Measurements from ENCODE around the gene BBIP1. TPM values are rescaled to one million over a fixed set of nuclear protein-coding genes. Genes with fewer than 3 reads are reported as not detected.

BBIP1 gene
- total RNA-seq, 1 experiment from 2014 or later, result 46.9 TPM

DNA sequence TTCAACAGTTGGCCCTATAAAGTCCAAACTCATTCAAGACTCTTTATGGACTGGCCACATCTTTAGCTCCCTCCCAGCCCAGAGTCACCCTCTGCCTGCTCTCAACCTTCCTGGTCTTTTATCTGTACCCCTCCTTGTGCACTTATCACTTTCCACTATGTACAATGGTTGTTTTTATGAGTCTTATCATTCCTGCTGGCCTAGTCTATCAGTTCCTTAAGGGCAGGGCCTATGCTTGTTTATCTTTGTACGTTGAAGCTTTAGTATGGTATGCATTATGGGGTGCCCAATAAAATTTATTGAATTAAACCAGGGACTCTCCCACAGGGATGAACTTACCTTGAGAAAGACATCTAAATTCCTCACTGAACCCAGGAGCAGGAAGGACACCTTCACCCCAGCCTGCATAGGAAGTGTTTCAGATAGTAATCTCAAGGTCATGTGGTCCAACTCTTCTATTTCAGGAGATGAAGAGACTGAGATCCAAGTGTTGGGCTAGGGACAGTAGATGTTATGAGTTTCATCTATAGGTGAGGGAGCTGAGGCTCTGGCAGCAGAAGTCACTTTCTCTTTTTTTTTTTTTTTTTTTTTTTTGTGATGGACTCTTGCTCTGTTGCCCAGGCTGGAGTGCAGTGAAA, 60.6 kb downstream of the BBIP1 start:
- Mint-ChIP-seq H3K27me3 (ENCODE audit: insufficient read depth, unreplicated experiment) (no peaks in the 10 kb centered on the region), H3K4me1 (ENCODE audit: insufficient read depth, unreplicated experiment) (peaks cover 47% of the 10 kb centered on the region), H3K27ac (ENCODE audit: low read depth, unreplicated experiment) (no peak overlapping the region), H3K36me3 (ENCODE audit: insufficient read depth, unreplicated experiment) (no peaks in the 10 kb centered on the region), H3K9me3 (ENCODE audit: unreplicated experiment) (no peaks in the 10 kb centered on the region), H3K4me3 (ENCODE audit: unreplicated experiment) (no peak overlapping the region)
- BruUV-seq (replicated peaks), result no TSS peak
- no peak for DNase-seq (ENCODE audit: unreplicated experiment)
- intact Hi-C loops (cut with micrococcal nuclease), result no loop called here
- ChIA-PET POLR2A (interaction anchor here (0.6 to 6.8 kb wide), 17 partner anchors 8 to 361 kb away, joined by 3 to 97 read pairs (median 4); partner anchors contain the start of gene PDCD4), CTCF (interaction anchor here (0.7 to 3.1 kb wide), 6 partner anchors 8 to 722 kb away, joined by 3 to 10 read pairs (median 4); no protein-coding TSS in a partner anchor)
- no peak for TF ChIP-seq CTCF (IDR thresholded peaks at IDR 0.05; ENCODE audit: unreplicated experiment)

GRCh38 chr10:110857265-110858171, 61.5 kb downstream of the BBIP1 start:
- POLR2A ChIA-PET, result interaction anchor here (0.6 to 6.8 kb wide), 20 partner anchors 9 to 553 kb away, joined by 3 to 97 read pairs (median 4); partner anchors contain the start of genes PDCD4 and SMNDC1
- H3K4me3 Mint-ChIP-seq (ENCODE audit: unreplicated experiment), result no peak overlapping the region
- no peak for TF ChIP-seq CTCF (IDR thresholded peaks at IDR 0.05; ENCODE audit: unreplicated experiment)
- peaks cover 48% of the 10 kb centered on the region for H3K4me1 Mint-ChIP-seq (ENCODE audit: insufficient read depth, unreplicated experiment)
- H3K27ac Mint-ChIP-seq (ENCODE audit: low read depth, unreplicated experiment), result peak overlapping the region; percentile 39
- no peaks in the 10 kb centered on the region for H3K9me3 Mint-ChIP-seq (ENCODE audit: unreplicated experiment)
- CTCF ChIA-PET, result interaction anchor here (0.6 to 3.1 kb wide), 7 partner anchors 9 to 296 kb away, joined by 3 to 10 read pairs (median 4); no protein-coding TSS in a partner anchor
- no peaks in the 10 kb centered on the region for H3K27me3 Mint-ChIP-seq (ENCODE audit: insufficient read depth, unreplicated experiment)
- peak; percentile 52 for DNase-seq (ENCODE audit: unreplicated experiment)
- no TSS peak for BruUV-seq (replicated peaks)
- intact Hi-C loops (cut with micrococcal nuclease), result no loop called here
- no peaks in the 10 kb centered on the region for H3K36me3 Mint-ChIP-seq (ENCODE audit: insufficient read depth, unreplicated experiment)

DNA sequence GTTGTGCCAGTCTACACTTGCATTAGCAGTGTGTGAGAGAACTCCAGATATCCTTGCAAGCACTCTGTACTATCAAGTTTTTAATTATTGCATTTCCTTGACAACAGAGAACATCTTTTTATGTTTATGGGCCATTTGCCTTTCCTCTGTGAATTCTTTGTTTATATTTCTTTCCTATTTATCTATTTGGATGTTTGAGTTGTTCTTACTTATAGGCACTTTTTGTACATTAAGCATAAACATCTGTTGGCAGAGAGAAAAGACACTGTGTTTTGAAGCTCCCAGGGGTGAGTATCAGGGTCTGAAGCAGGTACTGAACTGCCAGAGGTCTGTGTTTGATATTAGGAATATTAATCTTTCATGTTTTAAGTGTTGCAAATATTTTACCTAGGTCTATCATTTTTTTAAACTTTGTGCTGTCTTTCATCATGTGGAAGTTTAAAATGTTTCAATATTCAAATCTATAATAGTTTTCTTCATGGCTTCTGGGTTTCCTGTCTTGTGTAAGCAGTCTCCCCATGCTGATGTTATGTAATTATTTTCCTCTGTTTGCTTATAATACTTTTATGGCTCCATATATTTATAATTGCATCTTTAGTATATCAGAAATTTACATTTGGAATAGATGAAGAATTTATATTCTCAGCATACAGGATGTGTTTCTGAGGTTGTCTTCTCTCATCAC, 64.9 kb downstream of the BBIP1 start:
- H3K4me1 Mint-ChIP-seq (ENCODE audit: insufficient read depth, unreplicated experiment), result peaks cover 47% of the 10 kb centered on the region
- intact Hi-C loops (cut with micrococcal nuclease), result no loop called here
- BruUV-seq (replicated peaks), result no TSS peak
- H3K36me3 Mint-ChIP-seq (ENCODE audit: insufficient read depth, unreplicated experiment), result no peaks in the 10 kb centered on the region
- no peak for DNase-seq (ENCODE audit: unreplicated experiment)
- ChIA-PET POLR2A (interaction anchor here (0.6 to 3.9 kb wide), 7 partner anchors 12 to 549 kb away, joined by 3 to 36 read pairs (median 3); partner anchors contain the start of genes PDCD4 and SMNDC1), CTCF (interaction anchor here (2.5 kb wide), 1 partner anchor 51 kb away, joined by 16 read pairs; no protein-coding TSS in a partner anchor)
- no peaks in the 10 kb centered on the region for H3K9me3 Mint-ChIP-seq (ENCODE audit: unreplicated experiment)
- no peaks in the 10 kb centered on the region for H3K27me3 Mint-ChIP-seq (ENCODE audit: insufficient read depth, unreplicated experiment)
- no peak overlapping the region for H3K27ac Mint-ChIP-seq (ENCODE audit: low read depth, unreplicated experiment)
- H3K4me3 Mint-ChIP-seq (ENCODE audit: unreplicated experiment), result no peak overlapping the region
- no peak for TF ChIP-seq CTCF (IDR thresholded peaks at IDR 0.05; ENCODE audit: unreplicated experiment)

Data from MCF 10A (cell line).